ENCODE results near the gene CD300LG. TPM values are rescaled to one million over a fixed set of nuclear protein-coding genes. Genes with fewer than 3 reads are reported as not detected.
"Not testable (repeated sequence)": the region's sequence is repeated elsewhere in the genome, so short reads cannot be mapped to it uniquely, and the experiment has no call there.

Gene CD300LG
- total RNA-seq, 1 donor from 2014 or later, result 12.6 TPM

- no peaks in the 10 kb centered on the region for H3K4me1 ChIP-seq
- DNase-seq, result no peak
- no peaks in the 10 kb centered on the region for H3K27me3 ChIP-seq (ENCODE audit: low read depth)
- H3K4me3 ChIP-seq, result no peak overlapping the region
- no peak for TF ChIP-seq CTCF (IDR thresholded peaks at IDR 0.05; ENCODE audit: borderline replicate concordance)
- intact Hi-C loops (cut with micrococcal nuclease), result no loop called here
- H3K36me3 ChIP-seq, result no peaks in the 10 kb centered on the region
- H3K27ac ChIP-seq (replicated peaks), result no peak overlapping the region
- no peaks in the 10 kb centered on the region for H3K9me3 ChIP-seq (replicated peaks)
Observed at GRCh38 chr17:43891851-43892646, 45.1 kb downstream of the CD300LG start.

GRCh38 chr17:43892647-43892952 lies 45.6 kb downstream of the CD300LG start:
- Histone ChIP-seq H3K27me3 (ENCODE audit: low read depth) (no peaks in the 10 kb centered on the region), H3K27ac (replicated peaks) (no peak overlapping the region), H3K4me3 (no peak overlapping the region), H3K36me3 (peaks cover 5% of the 10 kb centered on the region), H3K4me1 (no peaks in the 10 kb centered on the region), H3K9me3 (replicated peaks) (no peaks in the 10 kb centered on the region)
- no peak for TF ChIP-seq CTCF (IDR thresholded peaks at IDR 0.05; ENCODE audit: borderline replicate concordance)
- intact Hi-C loops (cut with micrococcal nuclease), result no loop called here
- DNase-seq, result no peak

GRCh38 chr17:43894494-43894893 lies 47.5 kb downstream of the CD300LG start:
- H3K4me3 ChIP-seq; H3K9me3 ChIP-seq (replicated peaks); DNase-seq; intact Hi-C loops (cut with micrococcal nuclease); H3K27ac ChIP-seq (replicated peaks); H3K36me3 ChIP-seq; H3K27me3 ChIP-seq (ENCODE audit: low read depth); H3K4me1 ChIP-seq: not testable (repeated sequence)

- Histone ChIP-seq H3K27me3 (ENCODE audit: low read depth) (no peaks in the 10 kb centered on the region), H3K4me1 (peaks cover 23% of the 10 kb centered on the region), H3K4me3 (no peak overlapping the region), H3K9me3 (replicated peaks) (no peaks in the 10 kb centered on the region), H3K36me3 (peaks cover 8% of the 10 kb centered on the region), H3K27ac (replicated peaks) (no peak overlapping the region)
- intact Hi-C loops (cut with micrococcal nuclease), result no loop called here
- TF ChIP-seq CTCF (IDR thresholded peaks at IDR 0.05; ENCODE audit: borderline replicate concordance), result no peak
- no peak for DNase-seq
Observed at GRCh38 chr17:43897831-43898230, 50.9 kb downstream of the CD300LG start.

GRCh38 chr17:43898446-43898845 lies 51.5 kb downstream of the CD300LG start:
- peaks cover 8% of the 10 kb centered on the region for H3K36me3 ChIP-seq
- no peak for TF ChIP-seq CTCF (IDR thresholded peaks at IDR 0.05; ENCODE audit: borderline replicate concordance)
- peaks cover 23% of the 10 kb centered on the region for H3K4me1 ChIP-seq
- DNase-seq, result no peak
- intact Hi-C loops (cut with micrococcal nuclease), result no loop called here
- no peaks in the 10 kb centered on the region for H3K9me3 ChIP-seq (replicated peaks)
- no peaks in the 10 kb centered on the region for H3K27me3 ChIP-seq (ENCODE audit: low read depth)
- no peak overlapping the region for H3K27ac ChIP-seq (replicated peaks)
- H3K4me3 ChIP-seq, result no peak overlapping the region

GRCh38 chr17:43900183-43900857 lies 53.3 kb downstream of the CD300LG start:
- TF ChIP-seq CTCF (IDR thresholded peaks at IDR 0.05; ENCODE audit: borderline replicate concordance), result no peak
- Histone ChIP-seq H3K4me3 (peak overlapping the region; percentile 69), H3K36me3 (peaks cover 8% of the 10 kb centered on the region), H3K9me3 (replicated peaks) (no peaks in the 10 kb centered on the region), H3K4me1 (peaks cover 24% of the 10 kb centered on the region), H3K27me3 (ENCODE audit: low read depth) (no peaks in the 10 kb centered on the region), H3K27ac (replicated peaks) (no peak overlapping the region)
- intact Hi-C loops (cut with micrococcal nuclease), result no loop called here
- peak; percentile 87 for DNase-seq

Data from left ventricle myocardium inferior (tissue), 1 donor.